Sigmoid colon (tissue), 4 donors: ENCODE results near the gene ABCD4.

Experiments used
- CTCF ChIP-seq, 4 experiments: fragments of 450-650 bp in 3 of 4; fragments of 200-600 bp in 1 of 4; IDR thresholded peaks; one replicate each; pipeline ENCODE4 v1.5.1; 2016 to 2019; ENCODE audit warnings: antibody characterized with exemption in 4 of 4, mild to moderate bottlenecking in 3 of 4, moderate library complexity in 2 of 4
- EP300 ChIP-seq, 4 donors: sonication (generic); formaldehyde crosslinking; IDR thresholded peaks; one replicate each; pipeline ENCODE4 v1.6.1; 2017; ENCODE audit warnings: antibody characterized with exemption in 4 of 4
- POLR2A ChIP-seq, 2 donors: fragments of 450-650 bp; IDR thresholded peaks; one replicate each; pipeline ENCODE4 v1.6.1; 2016; ENCODE audit warnings: antibody characterized with exemption in 2 of 2, mild to moderate bottlenecking in 2 of 2, moderate library complexity in 2 of 2
- POLR2AphosphoS5 ChIP-seq, 4 donors: sonication (generic); formaldehyde crosslinking; IDR thresholded peaks; one replicate each; pipeline ENCODE4 v1.6.1; 2017; ENCODE audit warnings: antibody characterized with exemption in 4 of 4

GRCh38 chr14:74261288-74261687 lies 41.4 kb downstream of the ABCD4 start:
- no peak for TF ChIP-seq CTCF (IDR thresholded peaks at IDR 0.05)
- TF ChIP-seq POLR2A (IDR thresholded peaks at IDR 0.05), result no peak
- TF ChIP-seq EP300 (IDR thresholded peaks at IDR 0.05), result no peak
- TF ChIP-seq POLR2AphosphoS5 (IDR thresholded peaks at IDR 0.05), result no peak
